H9 (cell line): ENCODE results near the gene FUT2. TPM values are rescaled to one million over a fixed set of nuclear protein-coding genes. Genes with fewer than 3 reads are reported as not detected.

ENCODE experiments used
- DNase-seq: peaks from one replicate; pipeline ENCODE4 v3.0.0-alpha.2; 2017
- H2AFZ ChIP-seq: one replicate; pipeline ENCODE4 v1.6.1; 2013; ENCODE audit warnings: mild to moderate bottlenecking, low read length, control low read depth, moderate library complexity
- H2AK5ac ChIP-seq: 2 replicates; pipeline ENCODE4 v1.6.1; 2013; ENCODE audit warnings: low read length, control low read depth, mixed read lengths; ENCODE audit not compliant: insufficient read length
- H2BK120ac ChIP-seq: one replicate; pipeline ENCODE4 v1.6.1; 2013; ENCODE audit warnings: low read depth, mild to moderate bottlenecking, low read length, control low read depth, inconsistent platforms; ENCODE audit not compliant: poor library complexity, severe bottlenecking
- H2BK12ac ChIP-seq: 2 replicates; pipeline ENCODE4 v1.6.1; 2013; ENCODE audit warnings: low read length, control low read depth, mixed read lengths, low read depth; ENCODE audit not compliant: insufficient read length
- H2BK15ac ChIP-seq: 2 replicates; pipeline ENCODE4 v1.6.1; 2013; ENCODE audit warnings: low read depth, low read length, control low read depth
- H2BK20ac ChIP-seq: one replicate; pipeline ENCODE4 v1.6.1; 2013; ENCODE audit warnings: low read depth, mild to moderate bottlenecking, low read length, control low read depth, inconsistent platforms; ENCODE audit not compliant: poor library complexity, severe bottlenecking
- H2BK5ac ChIP-seq: 2 replicates; pipeline ENCODE4 v1.6.1; 2013; ENCODE audit warnings: low read length, control low read depth, mixed read lengths; ENCODE audit not compliant: insufficient read length
- H3K14ac ChIP-seq: 2 replicates; pipeline ENCODE4 v1.6.1; 2013; ENCODE audit warnings: low read length, control low read depth; ENCODE audit not compliant: insufficient read depth
- H3K18ac ChIP-seq: 2 replicates; pipeline ENCODE4 v1.6.1; 2013; ENCODE audit warnings: low read depth, mild to moderate bottlenecking, mixed read lengths, low read length, control low read depth; ENCODE audit not compliant: insufficient read length
- H3K23ac ChIP-seq: 2 replicates; pipeline ENCODE4 v1.6.1; 2013; ENCODE audit warnings: low read length, control low read depth, mixed read lengths, low read depth; ENCODE audit not compliant: insufficient read length
- H3K23me2 ChIP-seq: 2 replicates; pipeline ENCODE4 v1.6.1; 2013; ENCODE audit warnings: low read depth, mild to moderate bottlenecking, mixed read lengths, low read length, control low read depth; ENCODE audit not compliant: insufficient read length, poor library complexity, severe bottlenecking
- H3K27ac ChIP-seq: 2 replicates; pipeline ENCODE4 v1.5.1; 2013; ENCODE audit warnings: low read length, control low read depth, mixed read lengths, low read depth; ENCODE audit not compliant: insufficient read length
- H3K27me3 ChIP-seq: 2 replicates; pipeline ENCODE4 v1.6.1; 2013; ENCODE audit warnings: low read length, control low read depth, inconsistent platforms; ENCODE audit not compliant: insufficient read depth
- H3K4ac ChIP-seq: 2 replicates; pipeline ENCODE4 v1.6.1; 2013; ENCODE audit warnings: low read depth, mild to moderate bottlenecking, control low read depth, inconsistent platforms, low read length, moderate library complexity
- H3K4me1 ChIP-seq: 2 replicates; pipeline ENCODE4 v1.6.1; 2013; ENCODE audit warnings: low read length, control low read depth, inconsistent platforms; ENCODE audit not compliant: insufficient read depth
- H3K4me2 ChIP-seq: 2 replicates; pipeline ENCODE4 v1.6.1; 2013; ENCODE audit warnings: low read length, control low read depth, mixed read lengths; ENCODE audit not compliant: insufficient read length, insufficient read depth
- H3K56ac ChIP-seq: 2 replicates; pipeline ENCODE4 v1.6.1; 2013; ENCODE audit warnings: low read depth, mild to moderate bottlenecking, mixed read lengths, low read length, control low read depth; ENCODE audit not compliant: insufficient read length
- H3K79me1 ChIP-seq: 2 replicates; pipeline ENCODE4 v1.6.1; 2013; ENCODE audit warnings: low read depth, mild to moderate bottlenecking, moderate library complexity, low read length, control low read depth, inconsistent platforms; ENCODE audit not compliant: insufficient read depth, poor library complexity, severe bottlenecking
- H3K79me2 ChIP-seq: 2 replicates; pipeline ENCODE4 v1.6.1; 2013; ENCODE audit warnings: low read length, control low read depth, inconsistent platforms; ENCODE audit not compliant: insufficient read depth
- H3K9ac ChIP-seq: 2 replicates; pipeline ENCODE4 v1.6.1; 2013; ENCODE audit warnings: low read length, control low read depth, mixed read lengths; ENCODE audit not compliant: insufficient read length; ENCODE audit errors: extremely low read depth
- H3K9me3 ChIP-seq: one replicate; pipeline ENCODE4 v1.6.1; 2013; ENCODE audit warnings: low read depth, low read length, inconsistent platforms; ENCODE audit not compliant: control insufficient read depth
- H3T11ph ChIP-seq: one replicate; pipeline ENCODE4 v1.6.1; 2013; ENCODE audit warnings: mild to moderate bottlenecking, low read length, control low read depth, inconsistent platforms
- H4K20me1 ChIP-seq: one replicate; pipeline ENCODE4 v1.6.1; 2013; ENCODE audit not compliant: control insufficient read depth, insufficient read length, insufficient read depth
- H4K5ac ChIP-seq: 2 replicates; pipeline ENCODE4 v1.6.1; 2013; ENCODE audit warnings: low read depth, mild to moderate bottlenecking, mixed read lengths, low read length, control low read depth; ENCODE audit not compliant: insufficient read length
- H4K8ac ChIP-seq: replicated peaks from 2 replicates; pipeline ENCODE4 v1.6.1; 2013; ENCODE audit warnings: low read length, control low read depth, mixed read lengths, low read depth; ENCODE audit not compliant: insufficient read length
- H4K91ac ChIP-seq: 2 replicates; pipeline ENCODE4 v1.6.1; 2013; ENCODE audit warnings: low read depth, mild to moderate bottlenecking, moderate library complexity, mixed read lengths, low read length, control low read depth; ENCODE audit not compliant: insufficient read length
- H3K27ac Mint-ChIP-seq, 3 experiments: 2 replicates in 2 of 3; 3 replicates in 1 of 3; pipeline ENCODE4 v1.8.0; 2020 to 2021; ENCODE audit warnings: mixed read lengths in 3 of 3, mild to moderate bottlenecking in 1 of 3, moderate library complexity in 1 of 3
- H3K27me3 Mint-ChIP-seq: 2 replicates; pipeline ENCODE4 v1.8.0; 2021; ENCODE audit warnings: low read depth, mild to moderate bottlenecking, moderate library complexity, mixed read lengths
- H3K36me3 Mint-ChIP-seq, 3 experiments: 2 replicates in 2 of 3; 3 replicates in 1 of 3; pipeline ENCODE4 v1.8.0; 2020 to 2021; ENCODE audit warnings: low read depth in 3 of 3, mixed read lengths in 3 of 3; ENCODE audit not compliant: insufficient read depth in 1 of 3
- H3K4me1 Mint-ChIP-seq, 2 experiments: 2 replicates each; pipeline ENCODE4 v1.8.0; 2020; ENCODE audit warnings: mixed read lengths in 2 of 2
- H3K4me3 Mint-ChIP-seq, 2 experiments: 2 replicates in 1 of 2; 3 replicates in 1 of 2; pipeline ENCODE4 v1.8.0; 2020 to 2021; ENCODE audit warnings: mild to moderate bottlenecking in 2 of 2, mixed read lengths in 2 of 2, moderate library complexity in 1 of 2
- H3K9me3 Mint-ChIP-seq, 2 experiments: 2 replicates in 1 of 2; 3 replicates in 1 of 2; pipeline ENCODE4 v1.8.0; 2020; ENCODE audit warnings: mild to moderate bottlenecking in 2 of 2, mixed read lengths in 2 of 2, moderate library complexity in 1 of 2
- CTCF ChIP-seq: fragments of 200-600 bp; sonication (generic); conservative IDR thresholded peaks from 3 replicates; pipeline ENCODE4 v1.8.0; 2021; ENCODE audit warnings: antibody characterized with exemption, mild to moderate bottlenecking
- WGBS: extraction: QIAGEN DNeasy Blood & Tissue Kit; methylation state at CpG from one replicate; pipeline ENCODE4 v1.1.7; 2013; ENCODE audit warnings: missing lambda C conversion rate, low lambda C conversion rate, mixed read lengths; ENCODE audit not compliant: insufficient read length; ENCODE audit errors: extremely low coverage; 5-methylcytosine and 5-hydroxymethylcytosine counted together
- total RNA-seq: library from RNA; stranded (reverse); gene quantifications from 2 replicates; pipeline ENCODE4 v1.2.1, GENCODE V29; 2021

Gene FUT2
- total RNA-seq, 1 experiment from 2014 or later, result 11.4 TPM

- Histone ChIP-seq H3K23me2 (no peaks in the 10 kb centered on the region), H4K8ac (no peak overlapping the region), H3K9me3 (no peaks in the 10 kb centered on the region), H4K91ac (no peak overlapping the region), H2BK15ac (no peak overlapping the region), H3T11ph (no peak overlapping the region), H3K79me2 (no peaks in the 10 kb centered on the region), H4K20me1 (no peaks in the 10 kb centered on the region), H3K18ac (no peak overlapping the region), H4K5ac (no peak overlapping the region), H3K23ac (no peak overlapping the region), H3K56ac (no peak overlapping the region), H2AFZ (no peak overlapping the region), H3K4ac (no peak overlapping the region), H3K4me2 (no peak overlapping the region), H3K27me3 (no peaks in the 10 kb centered on the region), H3K27ac (no peak overlapping the region), H2AK5ac (no peak overlapping the region), H2BK12ac (no peak overlapping the region), H3K79me1 (no peaks in the 10 kb centered on the region), H3K4me1 (no peaks in the 10 kb centered on the region), H2BK120ac (no peak overlapping the region), H2BK5ac (no peak overlapping the region), H2BK20ac (no peak overlapping the region), H3K14ac (no peak overlapping the region), H3K9ac (no peak overlapping the region)
- Mint-ChIP-seq H3K27me3 (peaks cover 5% of the 10 kb centered on the region), H3K27ac (no peak overlapping the region), H3K4me3 (no peak overlapping the region), H3K9me3 (peaks cover 0 to 4% of the 10 kb centered on the region in 2 experiments; a peak in 2 of 5 replicates), H3K36me3 (peaks cover 0 to 5% (median 0%) of the 10 kb centered on the region in 3 experiments; a peak in 2 of 7 replicates), H3K4me1 (peaks cover 15 to 17% of the 10 kb centered on the region in 2 experiments)
- WGBS, result no CpG with 5 or more reads among the region's 5 CpGs
- TF ChIP-seq CTCF, result no peak
- DNase-seq, result no peak
Observed at GRCh38 chr19:48651683-48652048, 44.1 kb upstream of the FUT2 start.
